Astrocyte (in vitro differentiated cells and primary cell): ENCODE measurements around the gene CDC45. TPM values are rescaled to one million over a fixed set of nuclear protein-coding genes. Genes with fewer than 3 reads are reported as not detected.

Experiments used
- DNase-seq: peaks from one replicate; pipeline ENCODE4 v3.0.0-alpha.2; 2010; ENCODE audit warnings: low read depth
- FAIRE-seq: peaks from 2 replicates; lab custom pipeline; 2011; peaks lifted over from hg19 to GRCh38; lab: Jason Lieb, UNC
- H2AFZ ChIP-seq: 2 replicates; pipeline ENCODE4 v1.6.0; 2012; ENCODE audit warnings: low read depth, low read length, inconsistent platforms
- H3K27ac ChIP-seq: 2 replicates; pipeline ENCODE4 v1.5.1; 2011; ENCODE audit warnings: low read depth, low read length, inconsistent platforms
- H3K27me3 ChIP-seq: 2 replicates; pipeline ENCODE4 v1.6.0; 2011; ENCODE audit warnings: low read length, inconsistent platforms; ENCODE audit not compliant: insufficient read depth
- H3K36me3 ChIP-seq: 2 replicates; pipeline ENCODE4 v1.5.1; 2011; ENCODE audit warnings: low read length, inconsistent platforms; ENCODE audit not compliant: insufficient read depth
- H3K4me1 ChIP-seq: 2 replicates; pipeline ENCODE4 v1.5.1; 2011; ENCODE audit warnings: low read length, inconsistent platforms; ENCODE audit not compliant: insufficient read depth
- H3K4me2 ChIP-seq: 2 replicates; pipeline ENCODE4 v1.6.0; 2012; ENCODE audit warnings: low read length, inconsistent platforms
- H3K4me3 ChIP-seq: 2 replicates; pipeline ENCODE4 v1.5.1; 2011; ENCODE audit warnings: low read depth, mild to moderate bottlenecking, low read length, inconsistent platforms; ENCODE audit not compliant: insufficient read depth
- H3K79me2 ChIP-seq: 2 replicates; pipeline ENCODE4 v1.6.0; 2012; ENCODE audit warnings: mild to moderate bottlenecking, low read length, inconsistent platforms; ENCODE audit not compliant: insufficient read depth
- H3K9ac ChIP-seq: 2 replicates; pipeline ENCODE4 v1.6.0; 2012; ENCODE audit warnings: mild to moderate bottlenecking, low read length, inconsistent platforms
- H3K9me3 ChIP-seq: 2 replicates; pipeline ENCODE4 v1.5.1; 2012; ENCODE audit warnings: low read depth, mild to moderate bottlenecking, low read length, inconsistent platforms; ENCODE audit not compliant: insufficient read depth
- H4K20me1 ChIP-seq: 2 replicates; pipeline ENCODE4 v1.6.0; 2012; ENCODE audit warnings: low read length, inconsistent platforms; ENCODE audit not compliant: insufficient read depth
- H3K27ac Mint-ChIP-seq: one replicate; pipeline ENCODE4 v1.8.0; 2021; ENCODE audit warnings: mild to moderate bottlenecking, mixed read lengths; ENCODE audit not compliant: unreplicated experiment
- H3K27me3 Mint-ChIP-seq: one replicate; pipeline ENCODE4 v1.8.0; 2021; ENCODE audit warnings: low read depth, mixed read lengths; ENCODE audit not compliant: unreplicated experiment
- H3K36me3 Mint-ChIP-seq: one replicate; pipeline ENCODE4 v1.8.0; 2021; ENCODE audit warnings: low read depth, mixed read lengths; ENCODE audit not compliant: unreplicated experiment
- H3K4me1 Mint-ChIP-seq: one replicate; pipeline ENCODE4 v1.8.0; 2021; ENCODE audit warnings: low read depth, mixed read lengths; ENCODE audit not compliant: unreplicated experiment
- H3K4me3 Mint-ChIP-seq: one replicate; pipeline ENCODE4 v1.8.0; 2021; ENCODE audit warnings: mild to moderate bottlenecking, moderate library complexity, mixed read lengths; ENCODE audit not compliant: unreplicated experiment
- H3K9me3 Mint-ChIP-seq: one replicate; pipeline ENCODE4 v1.8.0; 2021; ENCODE audit warnings: mild to moderate bottlenecking, mixed read lengths; ENCODE audit not compliant: unreplicated experiment
- CTCF ChIP-seq: IDR thresholded peaks from 2 replicates; pipeline ENCODE4 v1.5.1; 2011; ENCODE audit warnings: low read depth, mild to moderate bottlenecking, inconsistent platforms, low read length, moderate library complexity; ENCODE audit not compliant: insufficient read depth
- EZH2 ChIP-seq: IDR thresholded peaks from 2 replicates; pipeline ENCODE4 v1.6.1; 2012; ENCODE audit warnings: mild to moderate bottlenecking, low read length, inconsistent platforms; ENCODE audit not compliant: insufficient read depth
- total RNA-seq: library from RNA; stranded (reverse); gene quantifications from 2 replicates; pipeline ENCODE4 v1.2.1, GENCODE V29; 2021

The CDC45 gene
- total RNA-seq, 1 donor from 2014 or later: 2.1 TPM

- Mint-ChIP-seq H3K27ac (no peak overlapping the region), H3K4me3 (no peak overlapping the region), H3K4me1 (peaks cover 8% of the 10 kb centered on the region), H3K36me3 (no peaks in the 10 kb centered on the region), H3K9me3 (peaks cover 3% of the 10 kb centered on the region), H3K27me3 (peaks cover 14% of the 10 kb centered on the region)
- H4K20me1 ChIP-seq: no peaks in the 10 kb centered on the region
- no peak overlapping the region for H3K9ac ChIP-seq
- no peak overlapping the region for H3K4me2 ChIP-seq
- DNase-seq: no peak
- TF ChIP-seq EZH2: no peak
- TF ChIP-seq CTCF: no peak
- H3K4me1 ChIP-seq: no peaks in the 10 kb centered on the region
- H3K27me3 ChIP-seq: no peaks in the 10 kb centered on the region
- H3K79me2 ChIP-seq: no peaks in the 10 kb centered on the region
- no peak for FAIRE-seq
- H3K27ac ChIP-seq: no peak overlapping the region
- no peak overlapping the region for H3K4me3 ChIP-seq
- peaks cover 2% of the 10 kb centered on the region for H3K36me3 ChIP-seq
- H2AFZ ChIP-seq: no peak overlapping the region
- H3K9me3 ChIP-seq: no peaks in the 10 kb centered on the region
Observed at GRCh38 chr22:19513823-19514222, 34.1 kb downstream of the CDC45 start.

GRCh38 chr22:19514831-19515565, 35.3 kb downstream of the CDC45 start:
- FAIRE-seq: no peak
- H3K36me3 ChIP-seq: peaks cover 2% of the 10 kb centered on the region
- H3K4me3 ChIP-seq: no peak overlapping the region
- DNase-seq: peak; percentile 6
- TF ChIP-seq CTCF (no peak), EZH2 (no peak)
- no peaks in the 10 kb centered on the region for H4K20me1 ChIP-seq
- H3K27me3 ChIP-seq: no peaks in the 10 kb centered on the region
- Mint-ChIP-seq H3K36me3 (no peaks in the 10 kb centered on the region), H3K9me3 (peaks cover 3% of the 10 kb centered on the region), H3K27ac (peak overlapping the region; percentile 26), H3K4me1 (peaks cover 8% of the 10 kb centered on the region), H3K4me3 (no peak overlapping the region), H3K27me3 (peaks cover 14% of the 10 kb centered on the region)
- no peak overlapping the region for H3K9ac ChIP-seq
- H3K27ac ChIP-seq: no peak overlapping the region
- no peaks in the 10 kb centered on the region for H3K79me2 ChIP-seq
- H3K9me3 ChIP-seq: no peaks in the 10 kb centered on the region
- no peak overlapping the region for H2AFZ ChIP-seq
- H3K4me1 ChIP-seq: no peaks in the 10 kb centered on the region
- H3K4me2 ChIP-seq: no peak overlapping the region
